Measurements from ENCODE around the gene CSRP1.

Gene CSRP1

DNA sequence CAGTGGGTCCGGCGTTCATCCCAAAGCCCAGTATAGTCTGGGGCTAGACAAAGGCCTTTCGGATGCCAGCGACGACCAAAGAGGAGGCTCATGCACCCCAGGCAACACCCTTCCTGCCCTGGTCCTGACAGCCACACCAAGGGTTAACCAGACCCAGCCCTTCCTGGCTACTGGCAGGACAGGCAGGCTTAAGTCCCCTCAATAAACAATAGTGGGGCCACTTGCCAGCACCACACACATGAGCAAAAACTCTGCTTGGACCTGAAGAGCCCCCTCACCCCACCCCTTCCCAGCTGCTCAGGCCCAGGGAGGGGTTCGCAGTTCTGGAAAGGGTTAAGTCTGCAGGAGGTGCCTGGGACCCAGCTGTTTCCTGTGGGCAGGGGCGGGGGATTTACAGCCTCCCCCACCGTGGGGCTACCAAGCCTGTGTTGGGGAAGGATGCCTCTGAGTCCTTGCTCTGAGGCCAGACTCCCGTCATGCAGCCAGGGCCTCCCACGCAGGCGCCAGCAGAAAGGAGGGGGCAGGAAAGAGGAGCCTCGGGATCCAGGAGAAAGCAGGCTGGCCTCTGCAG lies 56.1 kb downstream of the CSRP1 start:
- no peak for DNase-seq

- DNase-seq, result no peak
Observed at GRCh38 chr1:201448990-201449389, 57.9 kb downstream of the CSRP1 start.

- DNase-seq, result peak; percentile 60
Observed at GRCh38 chr1:201447903-201448871, 58.7 kb downstream of the CSRP1 start.

GRCh38 chr1:201445310-201445709 lies 61.6 kb downstream of the CSRP1 start:
- no peak for DNase-seq

DNA sequence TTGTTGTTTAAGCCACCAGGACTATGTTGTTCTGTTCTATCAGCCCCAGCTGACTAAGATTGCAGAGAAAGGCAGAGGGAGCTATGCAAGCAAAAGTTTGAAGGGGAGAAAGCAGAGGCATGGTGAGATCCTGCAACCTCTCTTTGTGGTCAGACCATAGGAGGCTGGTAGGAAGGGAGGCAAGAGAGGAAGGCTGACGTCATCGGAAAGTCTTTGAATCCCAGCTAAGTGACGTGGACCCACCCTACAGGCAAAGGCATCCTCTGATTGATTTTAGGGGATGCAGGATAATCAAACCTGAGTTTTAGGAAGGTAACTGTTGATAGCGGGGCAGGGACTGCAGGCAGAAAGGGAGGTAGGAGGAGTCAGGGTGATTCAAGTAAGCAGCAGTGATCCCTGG lies 62.1 kb downstream of the CSRP1 start:
- no peak for DNase-seq

DNA sequence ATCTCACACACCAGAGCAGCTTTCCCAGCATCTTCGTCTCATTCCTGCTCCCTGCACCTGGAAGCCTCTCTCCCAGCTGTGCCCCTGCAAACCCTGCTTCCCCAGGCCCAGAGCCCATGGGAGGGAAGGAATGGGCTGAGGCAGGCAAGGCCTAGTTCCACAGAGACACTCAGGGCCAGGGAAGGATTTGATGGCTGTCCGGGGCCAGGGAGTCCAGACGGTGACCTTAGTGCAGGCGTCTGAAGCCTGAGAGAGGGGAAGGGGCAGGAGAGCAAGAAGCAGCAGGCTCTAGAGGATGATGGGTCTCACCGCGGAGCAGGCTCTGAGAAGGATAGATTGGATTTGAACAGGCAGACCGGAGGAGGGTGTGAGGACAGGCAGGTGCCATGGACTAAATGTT lies 63.2 kb downstream of the CSRP1 start:
- no peak for DNase-seq

GRCh38 chr1:201436969-201437368 lies 70.0 kb downstream of the CSRP1 start:
- no peak for DNase-seq

DNA sequence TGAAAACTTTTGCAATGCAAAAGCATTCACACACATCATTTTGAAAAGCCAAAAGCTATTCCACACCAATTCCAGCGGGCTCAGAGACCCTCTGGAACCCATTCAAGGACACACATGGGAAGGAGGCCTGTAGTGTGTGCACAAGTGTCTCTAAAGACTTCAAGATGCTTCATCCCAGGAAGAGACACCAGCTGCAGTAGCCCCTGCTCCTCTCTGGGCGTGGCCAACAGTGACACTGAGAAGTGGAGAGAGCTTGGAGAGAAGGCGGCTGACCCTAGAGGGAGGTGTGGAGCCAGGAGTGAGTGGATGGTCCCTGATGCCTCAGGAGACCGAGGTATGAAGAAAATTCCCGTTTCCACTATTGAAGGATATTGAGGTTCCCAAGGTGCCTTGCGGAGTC lies 70.5 kb downstream of the CSRP1 start:
- no peak for DNase-seq

DNA sequence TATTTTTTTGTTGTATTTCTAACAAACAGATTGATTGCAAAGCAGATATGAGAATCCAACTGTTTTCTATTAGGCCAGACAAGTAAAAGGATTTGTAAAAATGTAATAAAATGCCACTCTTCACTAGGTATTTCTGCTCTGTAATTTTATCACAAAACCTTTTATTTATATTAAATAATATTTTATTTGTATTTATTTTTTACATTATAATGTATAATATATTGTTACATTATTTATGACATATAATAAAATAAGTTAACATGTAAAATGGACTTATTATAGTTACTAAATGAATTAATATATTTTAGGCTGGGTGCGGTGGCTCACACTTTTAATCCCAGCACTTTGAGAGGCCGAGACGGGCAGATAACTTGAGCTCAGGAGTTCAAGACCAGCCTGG lies 72.7 kb downstream of the CSRP1 start:
- no peak for DNase-seq

GRCh38 chr1:201433609-201434008 lies 73.3 kb downstream of the CSRP1 start:
- no peak for DNase-seq
